HUDEP-2 (cell line): ENCODE results near the gene CDK9.

ENCODE experiments used
- DNase-seq, 76 experiments: peaks; one replicate each; lab custom pipeline; 2025; ENCODE audit not compliant: unreplicated experiment in 76 of 76; lab: John Stamatoyannopoulos, UW

CDK9 gene

DNA sequence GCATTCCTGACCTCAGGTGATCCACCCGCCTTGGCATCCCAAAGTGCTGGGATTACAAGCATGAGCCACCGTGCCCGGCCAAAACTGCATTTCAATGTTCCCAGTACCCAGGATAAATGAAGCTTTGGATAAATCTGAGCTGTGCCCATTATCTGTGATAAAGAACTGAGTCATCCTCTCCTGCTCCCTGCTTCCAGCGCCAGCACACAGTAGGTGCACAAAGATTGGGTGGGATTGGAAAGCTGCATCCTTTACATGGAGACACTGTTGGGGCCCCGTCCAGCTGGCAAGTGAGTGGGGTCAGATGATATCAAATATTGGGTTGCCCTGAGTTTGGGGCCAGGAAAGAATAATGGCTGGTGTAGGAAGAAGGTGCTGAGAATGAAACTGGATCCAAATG lies 24.8 kb upstream of the CDK9 start:
- no peak for DNase-seq

DNA sequence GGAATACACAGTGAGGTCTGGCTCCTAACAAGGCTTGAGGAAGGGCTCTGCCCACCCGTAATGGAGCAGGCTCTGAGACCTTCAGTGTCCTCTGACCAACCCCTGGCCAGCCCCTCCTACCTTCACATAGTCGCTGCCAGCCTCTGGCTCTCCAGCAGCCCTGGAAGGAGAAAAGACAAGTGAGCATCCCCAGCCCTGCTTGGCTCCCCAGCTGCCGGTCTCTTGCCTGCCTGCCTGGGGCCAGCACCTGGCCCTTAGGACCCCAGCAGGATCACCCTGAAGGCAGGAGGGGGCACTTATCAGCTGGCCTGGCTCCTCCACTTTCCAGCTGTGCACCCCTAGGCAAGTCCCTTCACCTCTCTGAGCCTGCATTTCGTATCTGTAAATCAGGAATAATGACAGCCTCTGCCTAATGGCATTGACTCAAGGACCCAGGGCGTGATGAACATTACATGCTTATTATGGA lies 24.3 kb upstream of the CDK9 start:
- DNase-seq, result no peak

DNA sequence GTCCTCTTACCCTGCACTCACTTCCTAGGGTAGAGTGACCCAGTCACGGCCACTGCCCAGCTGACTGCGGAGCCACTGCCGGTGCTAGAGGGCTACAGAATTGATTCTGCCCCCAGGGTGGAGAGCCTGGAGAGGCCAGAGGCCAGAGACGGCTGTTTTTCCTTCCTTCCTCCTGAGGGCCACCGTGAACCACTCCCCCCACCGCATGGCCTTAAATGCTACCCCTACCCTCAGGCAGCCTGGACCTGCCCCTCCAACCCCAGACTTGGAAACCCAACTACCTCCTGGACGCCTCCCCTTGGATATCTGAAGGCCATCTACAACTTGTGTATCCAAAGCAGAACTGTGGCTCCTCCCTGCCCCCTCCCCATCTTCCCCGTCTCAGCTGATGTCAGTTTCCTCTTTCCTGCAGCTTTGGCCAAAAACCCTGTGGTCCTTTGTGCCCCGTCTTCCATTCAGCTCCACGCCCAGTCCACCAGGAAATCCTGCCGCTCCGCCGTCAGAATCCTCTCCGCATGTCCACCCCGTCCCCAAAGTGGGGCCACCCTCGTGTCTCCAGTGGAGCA lies 23.6 kb upstream of the CDK9 start:
- DNase-seq, result no peak

GRCh38 chr9:127763918-127764384 lies 21.9 kb upstream of the CDK9 start:
- peak in 35 of 76 experiments; percentile 2 to 53 (median 21) for DNase-seq

- DNase-seq, result no peak
These were observed 20.4 kb upstream of the CDK9 start for GRCh38 chr9:127765418-127765817.

DNA sequence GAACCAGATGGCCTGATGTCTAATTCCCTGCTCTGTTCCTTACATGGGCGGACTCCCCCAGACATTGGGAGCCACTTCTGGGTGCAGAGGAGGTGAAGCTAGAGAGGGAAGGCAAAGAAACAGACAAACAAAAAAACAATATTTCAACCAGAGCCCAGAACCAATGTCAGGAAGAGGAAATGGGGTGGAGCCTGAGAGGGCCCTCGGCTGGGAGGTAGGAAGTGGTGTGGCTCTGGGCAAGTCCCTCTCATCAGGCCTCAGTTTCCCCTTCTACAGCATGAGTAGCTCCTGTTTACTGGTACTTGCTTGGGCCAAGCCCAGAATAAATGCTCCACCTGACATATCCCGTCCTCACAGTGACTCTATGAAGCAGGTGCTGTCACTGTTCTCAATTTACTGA lies 18.4 kb upstream of the CDK9 start:
- DNase-seq, result no peak

DNA sequence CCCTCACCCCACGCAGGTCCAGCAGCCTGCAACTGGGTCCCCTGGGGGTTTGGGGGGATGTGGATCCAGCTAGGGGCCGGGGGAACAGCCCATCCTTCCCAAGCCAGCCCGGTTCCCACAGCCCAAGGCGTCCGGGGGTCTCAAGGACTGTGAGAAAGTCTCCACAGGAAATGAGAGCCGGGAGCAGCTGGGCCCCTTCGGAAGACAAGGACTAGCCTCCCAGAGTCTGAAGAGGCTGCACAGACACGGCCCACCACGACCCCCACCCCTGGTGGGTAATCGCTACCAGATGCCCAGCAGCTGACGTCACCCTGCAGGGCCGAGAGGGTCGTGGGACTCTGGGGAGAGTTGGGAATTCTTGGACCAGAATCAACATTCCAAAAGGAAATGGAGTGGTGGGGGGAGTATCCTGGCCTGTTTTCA lies 17.9 kb upstream of the CDK9 start:
- DNase-seq, result no peak

DNA sequence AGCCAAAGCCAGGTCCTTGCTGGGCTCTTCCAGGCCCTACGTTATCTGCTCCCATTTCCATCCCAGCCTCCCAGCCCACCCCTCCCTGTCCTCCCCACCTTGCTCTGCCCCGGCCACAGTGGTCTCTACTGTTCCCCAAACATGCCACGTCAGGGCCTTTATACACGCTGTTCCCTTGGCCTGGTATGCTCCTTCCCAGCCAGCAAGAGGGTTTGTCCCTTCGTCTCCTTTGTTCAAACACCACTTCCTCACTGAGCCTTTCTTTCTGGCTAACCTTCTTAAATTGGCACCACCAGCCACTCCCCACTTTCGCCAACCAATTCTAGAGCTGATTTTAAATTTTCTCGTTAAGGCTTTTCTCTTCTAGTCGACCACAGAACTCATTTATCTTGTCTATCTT lies 17.1 kb upstream of the CDK9 start:
- no peak for DNase-seq

DNA sequence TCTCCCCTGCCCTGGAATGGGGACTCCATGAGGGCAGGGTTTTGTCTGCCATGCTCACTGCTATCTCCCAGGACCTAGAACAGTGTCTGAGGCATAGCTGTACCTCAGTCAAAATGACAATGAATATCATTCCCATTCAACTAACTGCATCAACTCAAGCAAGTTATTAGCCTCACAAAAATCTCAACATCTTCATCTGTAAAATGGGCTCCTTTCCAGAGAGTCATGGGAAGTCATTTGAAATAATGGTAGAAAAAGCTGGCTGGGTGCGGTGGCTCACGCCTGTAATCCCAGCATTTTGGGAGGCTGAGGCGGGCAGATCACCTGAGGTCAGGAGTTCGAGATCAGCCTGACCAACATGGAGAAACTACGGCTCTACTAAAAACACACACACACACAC lies 16.7 kb upstream of the CDK9 start:
- DNase-seq, result no peak

DNA sequence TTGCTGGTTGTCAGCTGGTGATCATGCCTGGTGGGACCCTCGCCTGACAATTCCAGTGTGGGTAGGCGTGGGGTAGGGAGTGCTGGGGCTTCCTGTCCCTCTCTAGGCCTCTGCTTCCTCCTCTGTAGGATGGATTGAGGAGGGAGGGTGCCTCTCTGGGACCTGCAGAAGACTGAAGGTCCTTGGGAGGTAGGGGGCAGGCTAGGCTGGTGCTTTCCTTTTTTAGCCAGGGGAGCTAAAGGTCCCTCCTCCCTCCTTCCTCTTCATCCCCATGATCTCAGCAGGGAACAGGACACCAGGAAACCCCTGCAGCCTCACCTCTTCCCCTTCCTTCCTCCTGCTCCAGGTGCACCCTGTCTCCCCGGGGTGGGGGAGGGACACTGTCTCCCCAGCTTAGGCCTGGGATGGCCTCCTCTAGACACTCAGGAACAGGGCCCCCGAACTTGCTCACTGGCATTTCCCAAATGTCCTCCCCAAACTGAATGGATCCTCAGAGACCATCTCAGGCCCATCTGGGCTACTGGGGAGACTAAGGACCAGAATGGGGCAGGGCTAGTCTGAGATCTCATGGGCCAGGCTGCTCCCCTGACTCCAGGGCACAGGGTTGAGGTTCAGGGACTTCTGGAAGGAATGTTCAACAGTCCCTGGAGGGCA lies 15.8 kb upstream of the CDK9 start:
- no peak for DNase-seq

GRCh38 chr9:127770583-127770904 lies 15.3 kb upstream of the CDK9 start:
- peak in 1 of 76 experiments; percentile 31 for DNase-seq

GRCh38 chr9:127770905-127771569 lies 14.8 kb upstream of the CDK9 start:
- DNase-seq, result peak; percentile 42 to 98 (median 94)

GRCh38 chr9:127771570-127772189 lies 14.2 kb upstream of the CDK9 start:
- DNase-seq, result no peak

DNA sequence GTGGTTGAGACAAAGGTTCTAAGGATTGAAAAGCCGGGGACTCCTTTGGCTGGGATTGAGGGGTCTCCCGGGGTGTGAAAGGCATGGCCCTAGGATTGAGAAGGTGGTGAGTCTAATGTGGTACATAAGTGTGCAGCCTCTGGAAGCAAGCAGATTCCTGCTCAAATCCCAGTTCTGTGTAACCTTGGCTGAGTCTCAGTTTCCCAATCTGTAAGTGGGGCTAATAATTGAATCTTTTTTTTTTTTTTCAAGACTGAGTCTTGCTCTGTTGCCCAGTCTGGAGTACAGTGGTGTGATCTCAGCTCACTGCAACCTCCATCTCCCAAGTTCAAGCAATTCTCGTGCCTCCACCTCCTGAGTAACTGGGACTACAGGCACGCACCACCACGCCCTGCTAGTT lies 13.2 kb upstream of the CDK9 start:
- DNase-seq, result no peak

DNA sequence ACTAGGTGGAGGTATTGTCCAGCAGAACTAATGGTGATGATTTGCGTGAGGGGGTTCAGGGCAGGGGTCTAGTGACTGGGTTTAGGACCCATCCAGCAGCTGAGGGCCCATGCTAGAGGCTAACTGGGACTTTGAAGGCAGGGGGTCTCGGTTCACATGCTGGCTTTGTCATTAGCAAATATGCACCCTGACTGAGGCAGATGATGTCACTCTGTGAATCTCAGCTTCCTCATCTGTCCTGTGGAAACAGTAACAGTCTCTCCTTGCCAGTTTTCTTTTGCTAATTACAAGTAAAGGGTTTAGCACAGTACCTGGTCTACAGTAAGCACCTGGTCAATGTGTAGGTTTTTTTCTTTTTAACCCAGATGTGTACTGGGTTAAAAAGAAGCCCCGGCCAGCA lies 12.6 kb upstream of the CDK9 start:
- no peak for DNase-seq

DNA sequence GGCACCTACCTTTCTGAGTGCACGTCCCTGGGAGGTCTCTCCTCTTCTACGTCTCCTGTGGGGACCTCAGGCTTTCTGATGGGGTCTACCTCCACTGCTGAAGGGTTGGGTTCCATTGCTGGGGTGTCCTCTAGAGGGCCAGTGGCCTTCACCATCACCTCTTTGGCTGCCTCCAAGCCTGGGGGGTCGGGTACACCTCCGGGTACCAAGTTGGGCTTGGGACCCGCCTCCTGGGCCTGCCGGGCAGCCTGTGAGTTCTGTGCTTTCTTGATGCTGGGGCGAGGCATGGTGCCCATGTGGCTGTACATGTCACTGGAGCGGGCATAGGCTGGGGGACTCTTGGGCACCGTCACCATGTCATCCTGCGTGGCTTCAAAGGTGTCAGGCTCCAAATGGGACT lies 11.9 kb upstream of the CDK9 start:
- DNase-seq, result no peak

- DNase-seq, result peak in 55 of 76 experiments; percentile 7 to 77 (median 47)
These were observed 9.5 kb upstream of the CDK9 start for GRCh38 chr9:127776195-127776923.

DNA sequence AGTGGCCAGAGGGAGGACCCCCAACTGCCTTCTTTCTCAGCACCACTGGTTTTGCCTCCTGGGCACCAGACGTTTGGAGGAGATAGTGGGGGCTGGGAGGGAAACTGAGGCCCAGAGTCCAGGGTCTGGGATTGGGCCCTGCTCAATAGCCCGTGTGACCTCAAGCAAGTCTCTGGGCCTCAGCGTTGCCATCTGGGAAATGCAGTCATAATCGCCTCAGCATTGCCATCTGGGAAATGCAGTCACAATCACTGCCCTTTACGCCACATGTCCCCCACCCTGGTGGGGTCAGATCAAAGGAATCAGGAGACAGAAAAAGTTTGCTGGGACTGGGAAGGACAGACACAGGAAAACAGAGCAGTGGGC lies 8.9 kb upstream of the CDK9 start:
- DNase-seq, result no peak

DNA sequence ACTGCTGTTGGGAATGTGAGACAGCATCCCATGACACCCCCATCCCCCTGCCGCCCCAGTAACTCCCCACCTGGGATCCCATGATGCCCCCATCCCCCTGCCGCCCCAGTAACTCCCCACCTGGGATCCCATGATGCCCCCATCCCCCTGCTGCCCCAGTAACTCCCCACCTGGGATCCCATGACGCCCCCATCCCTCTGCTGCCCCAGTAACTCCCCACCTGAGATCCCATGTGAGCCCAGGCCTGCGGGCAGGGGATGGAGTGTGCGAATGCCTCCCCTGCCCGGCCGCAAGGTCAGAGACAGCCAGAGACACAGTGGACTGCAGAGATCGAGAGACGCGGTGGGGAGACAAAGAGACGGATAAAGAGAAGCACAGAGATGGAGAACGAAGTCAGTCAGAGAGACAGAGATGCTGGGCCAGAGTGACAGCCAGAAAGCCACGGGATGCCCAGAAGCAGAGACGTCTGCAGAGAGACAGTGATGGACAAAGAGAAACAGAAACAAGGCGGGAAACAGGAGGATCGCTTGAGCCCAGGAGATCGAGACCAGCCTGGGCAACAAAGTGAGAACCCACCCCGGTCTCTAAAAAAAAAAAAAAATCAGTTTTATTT lies 8.4 kb upstream of the CDK9 start:
- DNase-seq, result no peak

- DNase-seq, result no peak
These were observed 7.3 kb upstream of the CDK9 start, which contains the start of gene SH2D3C for GRCh38 chr9:127778280-127779135. Gene SH2D3C, minus strand, starts transcription at chr9:127778666. Its CDS starts 39 bp downstream, at chr9:127778627.
